H1 (cell line): ENCODE results near the gene DIAPH2. TPM values are rescaled to one million over a fixed set of nuclear protein-coding genes. Genes with fewer than 3 reads are reported as not detected.

Experiments
- CTCF ChIA-PET: fragments of 300-600 bp; sonication (Branson Sonifier 250); formaldehyde crosslinking; loops from one replicate; lab custom pipeline; 2021; ENCODE audit not compliant: partially characterized antibody; lab: Charles Lee
- POLR2A ChIA-PET: fragments of 300-600 bp; sonication (Branson Sonifier 250); formaldehyde crosslinking; loops from one replicate; lab custom pipeline; 2021; ENCODE audit warnings: inconsistent platforms; ENCODE audit not compliant: partially characterized antibody; lab: Charles Lee
- DNase-seq, 2 experiments: peaks; one replicate each; pipeline versions ENCODE4 v3.0.0 to v3.0.0-alpha.2; 2010 to 2022; ENCODE audit warnings: low spot score in 2 of 2, low read depth in 1 of 2, mixed read lengths in 1 of 2
- FAIRE-seq: peaks from 2 replicates; lab custom pipeline; 2011; peaks lifted over from hg19 to GRCh38; lab: Jason Lieb, UNC
- H2AFZ ChIP-seq: 2 replicates; pipeline ENCODE4 v1.8.1; 2012; ENCODE audit warnings: low read length, inconsistent platforms
- H2AK5ac ChIP-seq: 2 replicates; pipeline ENCODE4 v1.6.1; 2013; ENCODE audit warnings: low read depth, low read length
- H2BK120ac ChIP-seq: replicated peaks from 2 replicates; pipeline ENCODE3; 2013; ENCODE audit warnings: low read depth, low read length, inconsistent platforms
- H2BK12ac ChIP-seq: 2 replicates; pipeline ENCODE4 v1.6.1; 2013; ENCODE audit warnings: low read depth, low read length
- H2BK15ac ChIP-seq: 2 replicates; pipeline ENCODE4 v1.6.1; 2013; ENCODE audit warnings: low read length
- H2BK20ac ChIP-seq: 2 replicates; pipeline ENCODE4 v1.6.1; 2013; ENCODE audit warnings: low read length
- H2BK5ac ChIP-seq: 2 replicates; pipeline ENCODE4 v1.6.1; 2013; ENCODE audit warnings: low read depth, low read length
- H3K14ac ChIP-seq: 2 replicates; pipeline ENCODE4 v1.6.1; 2013; ENCODE audit warnings: inconsistent platforms; ENCODE audit not compliant: insufficient read length
- H3K18ac ChIP-seq: 2 replicates; pipeline ENCODE4 v1.6.1; 2013; ENCODE audit warnings: low read length; ENCODE audit errors: extremely low read depth
- H3K23ac ChIP-seq: 2 replicates; pipeline ENCODE4 v1.6.1; 2013; ENCODE audit warnings: inconsistent platforms; ENCODE audit not compliant: insufficient read length
- H3K23me2 ChIP-seq: 2 replicates; pipeline ENCODE4 v1.6.1; 2013; ENCODE audit warnings: low read depth, low read length
- H3K27ac ChIP-seq: 2 replicates; pipeline ENCODE4 v1.6.1; 2011; ENCODE audit warnings: low read depth, low read length, inconsistent platforms
- H3K27me3 ChIP-seq, 4 experiments: replicated peaks in 1 of 4; 1 replicate in 1 of 4; 2 replicates in 3 of 4; pipeline versions ENCODE4 v1.6.1 to v1.8.1; 2011 to 2013; ENCODE audit warnings: low read length in 3 of 4, mild to moderate bottlenecking in 3 of 4, inconsistent platforms in 2 of 4, mixed read lengths in 2 of 4, moderate library complexity in 1 of 4; ENCODE audit not compliant: control insufficient read depth in 3 of 4, insufficient read depth in 3 of 4; ENCODE audit errors: extremely low read depth in 1 of 4
- H3K36me3 ChIP-seq, 4 experiments: 2 replicates each; pipeline versions ENCODE4 v1.6.1 to v1.8.1; 2011 to 2013; ENCODE audit warnings: mild to moderate bottlenecking in 4 of 4, low read length in 3 of 4, moderate library complexity in 2 of 4, control low read depth in 1 of 4, inconsistent platforms in 1 of 4; ENCODE audit not compliant: insufficient read depth in 4 of 4, control insufficient read depth in 2 of 4
- H3K4ac ChIP-seq: replicated peaks from 2 replicates; pipeline ENCODE3; 2013; ENCODE audit warnings: low read length, low read depth, mixed read lengths, inconsistent platforms; ENCODE audit not compliant: insufficient read length
- H3K4me1 ChIP-seq, 4 experiments: replicated peaks in 1 of 4; 1 replicate in 1 of 4; 2 replicates in 3 of 4; pipeline versions ENCODE4 v1.6.1 to v1.8.1; 2011 to 2013; ENCODE audit warnings: low read length in 3 of 4, inconsistent platforms in 2 of 4, mixed read lengths in 1 of 4; ENCODE audit not compliant: insufficient read depth in 4 of 4, control insufficient read depth in 3 of 4
- H3K4me2 ChIP-seq, 2 experiments: 2 replicates each; pipeline versions ENCODE4 v1.6.1 to v1.8.1; 2011 to 2013; ENCODE audit warnings: low read depth in 2 of 2, low read length in 2 of 2, control low read depth in 1 of 2, inconsistent platforms in 1 of 2, mild to moderate bottlenecking in 1 of 2; ENCODE audit not compliant: insufficient read depth in 1 of 2
- H3K4me3 ChIP-seq, 4 experiments: fragments of 200-600, 300-600 bp in 1 of 4; sonication (generic), shearing (Covaris generic), sonication (Bioruptor Twin) in 1 of 4; 2 replicates each; pipeline versions ENCODE4 v1.5.1 to v1.8.1; 2011 to 2016; ENCODE audit warnings: low read length in 4 of 4, low read depth in 3 of 4, control low read depth in 2 of 4, inconsistent platforms in 2 of 4, mild to moderate bottlenecking in 2 of 4, mixed read lengths in 1 of 4, moderate library complexity in 1 of 4; ENCODE audit not compliant: insufficient read depth in 2 of 4; ENCODE audit errors: extremely low read depth in 1 of 4
- H3K56ac ChIP-seq: replicated peaks from 2 replicates; pipeline ENCODE3; 2013; ENCODE audit warnings: low read depth, mild to moderate bottlenecking, mixed read lengths, low read length, inconsistent platforms; ENCODE audit not compliant: insufficient read length
- H3K79me1 ChIP-seq: 2 replicates; pipeline ENCODE4 v1.6.1; 2013; ENCODE audit warnings: low read depth, low read length, control low read depth
- H3K79me2 ChIP-seq, 2 experiments: 2 replicates each; pipeline versions ENCODE4 v1.6.1 to v1.8.1; 2012 to 2013; ENCODE audit warnings: low read length in 2 of 2, mild to moderate bottlenecking in 2 of 2, inconsistent platforms in 1 of 2; ENCODE audit not compliant: insufficient read depth in 2 of 2, control insufficient read depth in 1 of 2
- H3K9ac ChIP-seq, 4 experiments: replicated peaks in 1 of 4; 1 replicate in 1 of 4; 2 replicates in 3 of 4; pipeline versions ENCODE4 v1.6.1 to v1.8.1; 2011 to 2013; ENCODE audit warnings: low read depth in 3 of 4, low read length in 3 of 4, control low read depth in 2 of 4, mild to moderate bottlenecking in 2 of 4, moderate library complexity in 2 of 4, inconsistent platforms in 1 of 4; ENCODE audit errors: extremely low read depth in 1 of 4
- H3K9me3 ChIP-seq, 2 experiments: 2 replicates each; pipeline versions ENCODE4 v1.6.1 to v1.8.1; 2012 to 2013; ENCODE audit warnings: mild to moderate bottlenecking in 2 of 2, moderate library complexity in 2 of 2, control low read depth in 1 of 2, inconsistent platforms in 1 of 2, low read depth in 1 of 2, low read length in 1 of 2, mixed read lengths in 1 of 2; ENCODE audit not compliant: insufficient read depth in 2 of 2
- H4K20me1 ChIP-seq, 2 experiments: replicated peaks in 1 of 2; 2 replicates each; pipeline versions ENCODE3 to v1.8.1; 2011 to 2013; ENCODE audit warnings: inconsistent platforms in 2 of 2, low read length in 2 of 2, mild to moderate bottlenecking in 1 of 2; ENCODE audit not compliant: insufficient read depth in 2 of 2, control insufficient read depth in 1 of 2
- H4K5ac ChIP-seq: 2 replicates; pipeline ENCODE4 v1.6.1; 2013; ENCODE audit warnings: low read length, low read depth, mixed read lengths, inconsistent platforms; ENCODE audit not compliant: insufficient read length
- H4K8ac ChIP-seq: 2 replicates; pipeline ENCODE4 v1.8.0; 2013; ENCODE audit warnings: mild to moderate bottlenecking, moderate library complexity, low read length, inconsistent platforms; ENCODE audit not compliant: insufficient read depth; ENCODE audit errors: extremely low read depth
- H4K91ac ChIP-seq: replicated peaks from 2 replicates; pipeline ENCODE3; 2013; ENCODE audit warnings: low read length, mixed read lengths, inconsistent platforms; ENCODE audit not compliant: insufficient read length
- CBX5 ChIP-seq: fragments of 300-800, 300-1000 bp; sonication (generic); IDR thresholded peaks from 2 replicates; pipeline ENCODE4 v1.7.1; 2016; ENCODE audit warnings: antibody characterized with exemption, low read length, low read depth
- CHD1 ChIP-seq: IDR thresholded peaks from 2 replicates; pipeline ENCODE4 v1.6.1; 2012; ENCODE audit warnings: low read depth, low read length, improper control_type of control experiment
- CREB1 ChIP-seq: IDR thresholded peaks from 2 replicates; pipeline ENCODE4 v1.6.1; 2012; ENCODE audit warnings: inconsistent platforms
- CTBP2 ChIP-seq: IDR thresholded peaks from 2 replicates; pipeline ENCODE4 v1.7.0; 2011; ENCODE audit warnings: borderline replicate concordance, mild to moderate bottlenecking, moderate library complexity, mixed read lengths, low read length; ENCODE audit not compliant: insufficient read depth, insufficient read length
- EGR1 ChIP-seq: IDR thresholded peaks from 2 replicates; pipeline ENCODE4 v1.6.1; 2011; ENCODE audit warnings: low read depth, low read length, borderline replicate concordance
- HDAC6 ChIP-seq: IDR thresholded peaks from one replicate; pipeline ENCODE4 v1.7.1; 2012; ENCODE audit warnings: low read depth, mild to moderate bottlenecking, inconsistent platforms, low read length, moderate library complexity
- MAX ChIP-seq: IDR thresholded peaks from 2 replicates; pipeline ENCODE4 v1.6.1; 2012; ENCODE audit warnings: inconsistent platforms
- PHF8 ChIP-seq: fragments of 200-600 bp; sonication (generic); conservative IDR thresholded peaks from 2 replicates; pipeline ENCODE4 v1.7.1; 2012; ENCODE audit warnings: low read depth, mild to moderate bottlenecking, inconsistent platforms, low read length, moderate library complexity
- POLR2A ChIP-seq, 2 experiments: IDR thresholded peaks; 1 replicate in 1 of 2; 2 replicates in 1 of 2; pipeline ENCODE4 v1.6.1; 2011; ENCODE audit warnings: low read depth in 2 of 2, low read length in 2 of 2, mild to moderate bottlenecking in 2 of 2; ENCODE audit errors: control extremely low read depth in 1 of 2
- RAD21 ChIP-seq, 2 experiments: IDR thresholded peaks in 1 of 2; conservative IDR thresholded peaks in 1 of 2; 2 replicates each; pipeline ENCODE4 v1.6.1; 2011; ENCODE audit warnings: low read depth in 2 of 2, low read length in 2 of 2, improper control_type of control experiment in 1 of 2, inconsistent platforms in 1 of 2, mild to moderate bottlenecking in 1 of 2, moderate library complexity in 1 of 2
- RBBP5 ChIP-seq: IDR thresholded peaks from 2 replicates; pipeline ENCODE4 v1.7.1; 2012; ENCODE audit warnings: low read depth, mild to moderate bottlenecking, inconsistent platforms, low read length, moderate library complexity, borderline replicate concordance
- SP4 ChIP-seq: IDR thresholded peaks from 2 replicates; pipeline ENCODE4 v1.6.1; 2012; ENCODE audit warnings: low read length, inconsistent platforms
- TAF1 ChIP-seq: IDR thresholded peaks from 2 replicates; pipeline ENCODE4 v1.6.1; 2011; ENCODE audit warnings: mild to moderate bottlenecking, low read depth, low read length
- TBP ChIP-seq: IDR thresholded peaks from 2 replicates; pipeline ENCODE4 v1.6.1; 2011; ENCODE audit warnings: low read depth, low read length, improper control_type of control experiment
- ZNF274 ChIP-seq: IDR thresholded peaks from 2 replicates; pipeline ENCODE4 v1.7.0; 2012; ENCODE audit warnings: low read length, borderline replicate concordance; ENCODE audit errors: extremely low read depth
- WGBS, 2 experiments: shearing (Covaris generic) in 1 of 2; methylation state at CpG; one replicate each; pipeline versions ENCODE4 v1.1.6 to v1.1.7; 2013 to 2015; ENCODE audit warnings: low lambda C conversion rate in 2 of 2, mixed read lengths in 2 of 2, inconsistent platforms in 1 of 2, low coverage in 1 of 2, missing lambda C conversion rate in 1 of 2; ENCODE audit not compliant: insufficient replicate concordance in 2 of 2, insufficient coverage in 1 of 2, insufficient read length in 1 of 2; ENCODE audit errors: extremely low coverage in 1 of 2, missing lambda C conversion rate in 1 of 2; 5-methylcytosine and 5-hydroxymethylcytosine counted together
- polyA plus RNA-seq, 7 experiments: library from polyadenylated mRNA; depleted of rRNA in 3 of 7; stranded (reverse) in 5 of 7; unstranded in 2 of 7; fragments of >200 nt in 5 of 7; fragments of 200-250 nt in 2 of 7; gene quantifications; 1 replicate in 5 of 7; 2 replicates in 1 of 7; 4 replicates in 1 of 7; pipeline versions ENCODE4 v1.2.1 to v1.2.3, GENCODE V29; 2011 to 2013; ENCODE audit warnings: missing spikeins in 2 of 7, mixed read lengths in 2 of 7
- total RNA-seq: library from RNA; stranded (reverse); fragmentation: NEBNext Ultra II Directional; extraction: Animal tissue kit (Norgen Biotek cat#: 25700); gene quantifications from 2 replicates; pipeline ENCODE4 v1.2.1, GENCODE V29; 2021

The DIAPH2 gene
- total and polyA plus RNA-seq, 2 of the 8 experiments (the other 6 are each of a cell fraction or from before 2014, with no cell fraction given): 4.4 to 24.3 TPM

GRCh38 chrX:97517763-97518162 is 833.1 kb downstream of the DIAPH2 start:
- Histone ChIP-seq H2BK5ac (no peak overlapping the region), H3K18ac (no peak overlapping the region), H3K4me3 (no peak overlapping the region), H4K5ac (no peak overlapping the region), H4K91ac (no peak overlapping the region), H3K36me3 (no peaks in the 10 kb centered on the region), H3K27ac (no peak overlapping the region), H3K4ac (no peak overlapping the region), H3K79me1 (no peaks in the 10 kb centered on the region), H2BK12ac (no peak overlapping the region), H3K23ac (no peak overlapping the region), H3K79me2 (no peaks in the 10 kb centered on the region), H3K56ac (no peak overlapping the region), H2AFZ (no peak overlapping the region), H3K23me2 (no peaks in the 10 kb centered on the region), H2BK120ac (no peak overlapping the region), H4K8ac (no peak overlapping the region), H3K4me1 (no peaks in the 10 kb centered on the region), H3K9ac (no peak overlapping the region), H3K9me3 (no peaks in the 10 kb centered on the region), H2AK5ac (no peak overlapping the region), H2BK20ac (no peak overlapping the region), H3K4me2 (no peak overlapping the region), H2BK15ac (no peak overlapping the region), H3K14ac (no peak overlapping the region), H4K20me1 (no peaks in the 10 kb centered on the region), H3K27me3 (no peaks in the 10 kb centered on the region)
- ChIA-PET POLR2A (interaction anchor here (0.7 kb wide), 1 partner anchor 11 kb away, joined by 3 read pairs; no protein-coding TSS in a partner anchor), CTCF (no interaction called here)
- FAIRE-seq (no peak), DNase-seq (no peak)
- WGBS, 2 experiments: 94% methylated on average over 2 of the region's 2 CpGs; no CpG with 5 or more reads in 1 of the 2 experiments
- no peak for TF ChIP-seq CTBP2
- no peak for TF ChIP-seq RAD21 (IDR thresholded peaks at IDR 0.05 in 1 of 2, conservative IDR thresholded peaks at IDR 0.05 in 1 of 2; ENCODE audit: low read depth in 2 of 2, low read length in 2 of 2)
- TF ChIP-seq POLR2A (IDR thresholded peaks at IDR 0.05; ENCODE audit: control extremely low read depth in 1 of 2, low read depth in 2 of 2, low read length in 2 of 2): no peak
- no peak for TF ChIP-seq MAX
- TF ChIP-seq CBX5: no peak
- no peak for TF ChIP-seq TBP
- TF ChIP-seq CHD1: no peak
- TF ChIP-seq TAF1: no peak
- no peak for TF ChIP-seq EGR1
- TF ChIP-seq CREB1: no peak
- no peak for TF ChIP-seq SP4
- TF ChIP-seq ZNF274: no peak
- TF ChIP-seq RBBP5: no peak
- TF ChIP-seq PHF8: no peak
- TF ChIP-seq HDAC6: no peak
